ENCODE results near the gene GSG1L. TPM values are rescaled to one million over a fixed set of nuclear protein-coding genes. Genes with fewer than 3 reads are reported as not detected.
"Not testable (repeated sequence)": the region's sequence is repeated elsewhere in the genome, so short reads cannot be mapped to it uniquely, and the experiment has no call there.

Gene GSG1L
- polyA plus RNA-seq, 1 donor, result 3.2 TPM

GRCh38 chr16:27945233-27945973 is 118.1 kb downstream of the GSG1L start:
- peak; percentile 12 for DNase-seq

GRCh38 chr16:27943766-27944165 is 119.7 kb downstream of the GSG1L start:
- no peak for DNase-seq

GRCh38 chr16:27942071-27942470 is 121.4 kb downstream of the GSG1L start:
- not testable (repeated sequence) for DNase-seq

- no peak for DNase-seq
Observed at GRCh38 chr16:27935076-27935475, 128.4 kb downstream of the GSG1L start.

GRCh38 chr16:27932542-27933135 is 130.9 kb downstream of the GSG1L start:
- no peak for DNase-seq

- no peak for DNase-seq
Observed at GRCh38 chr16:27929818-27930217, 133.7 kb downstream of the GSG1L start.

- no peak for DNase-seq
Observed at GRCh38 chr16:27928542-27928941, 135.0 kb downstream of the GSG1L start.

- DNase-seq, result no peak
Observed at GRCh38 chr16:27927266-27927901, 136.1 kb downstream of the GSG1L start.

GRCh38 chr16:27925612-27926011 is 137.9 kb downstream of the GSG1L start:
- DNase-seq, result no peak

GRCh38 chr16:27924411-27925118 is 138.9 kb downstream of the GSG1L start:
- no peak for DNase-seq

GRCh38 chr16:27923751-27924150 is 139.8 kb downstream of the GSG1L start:
- no peak for DNase-seq

- no peak for DNase-seq
Observed at GRCh38 chr16:27922433-27922832, 141.1 kb downstream of the GSG1L start.

GRCh38 chr16:27921134-27921533 is 142.4 kb downstream of the GSG1L start:
- no peak for DNase-seq

- DNase-seq, result no peak
Observed at GRCh38 chr16:27920391-27920891, 143.1 kb downstream of the GSG1L start.

- no peak for DNase-seq
Observed at GRCh38 chr16:27918755-27919154, 144.8 kb downstream of the GSG1L start.

GRCh38 chr16:27917949-27918348 is 145.6 kb downstream of the GSG1L start:
- no peak for DNase-seq

- DNase-seq, result no peak
Observed at GRCh38 chr16:27911486-27911885, 152.0 kb downstream of the GSG1L start.

- DNase-seq, result no peak
Observed at GRCh38 chr16:27907457-27907972, 156.0 kb downstream of the GSG1L start.

GRCh38 chr16:27906883-27907282 is 156.6 kb downstream of the GSG1L start:
- DNase-seq, result no peak

- no peak for DNase-seq
Observed at GRCh38 chr16:27903046-27903655, 160.4 kb downstream of the GSG1L start.

GRCh38 chr16:27902551-27902950 is 161.0 kb downstream of the GSG1L start:
- DNase-seq, result no peak

- DNase-seq, result no peak
Observed at GRCh38 chr16:27901956-27902355, 161.6 kb downstream of the GSG1L start.
